Measurements from ENCODE around the gene MAP2K4. TPM values are rescaled to one million over a fixed set of nuclear protein-coding genes. Genes with fewer than 3 reads are reported as not detected.

Gene MAP2K4
- total RNA-seq, 2 donors from 2014 or later, result 49.0 to 54.6 TPM

DNA sequence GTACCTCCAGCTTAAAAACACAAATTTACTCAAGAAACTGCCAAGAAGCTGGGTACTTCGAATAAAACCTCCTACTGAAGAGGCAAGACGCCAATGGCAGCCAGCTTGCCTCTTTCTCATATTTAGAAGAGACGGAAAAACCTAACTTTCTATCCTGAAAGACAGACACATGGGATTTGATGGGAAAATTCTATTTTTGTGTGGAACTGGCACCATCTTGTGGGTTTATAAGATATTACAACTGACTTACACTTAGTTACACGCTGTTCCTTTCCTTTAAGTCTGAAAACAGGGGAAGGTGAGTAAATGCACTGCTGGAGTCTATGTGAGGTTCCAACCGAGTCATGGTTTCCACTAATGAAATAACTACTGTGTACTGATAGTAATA is 33.7 kb upstream of the MAP2K4 start:
- DNase-seq, result no peak
- peaks cover 41% of the 10 kb centered on the region for H3K9me3 Mint-ChIP-seq
- Histone ChIP-seq H3K4me3 (ENCODE audit: low read length) (peak overlapping the region; percentile 74), H3K9ac (ENCODE audit: extremely low read depth, low read length, poor library complexity, severe bottlenecking) (peak overlapping the region; percentile 44), H3K9me3 (ENCODE audit: control insufficient read depth, low read length) (peaks cover 45% of the 10 kb centered on the region), H3K27me3 (ENCODE audit: control insufficient read depth, insufficient read depth, low read length, poor library complexity, severe bottlenecking) (no peaks in the 10 kb centered on the region), H3K4me1 (ENCODE audit: control insufficient read depth, insufficient read depth, low read length) (peaks cover 8% of the 10 kb centered on the region), H3K36me3 (ENCODE audit: control insufficient read depth, insufficient read depth, low read length) (peaks cover 60% of the 10 kb centered on the region), H3K27ac (ENCODE audit: low read depth, low read length) (no peak overlapping the region)
- peaks cover 64% of the 10 kb centered on the region for H3K36me3 Mint-ChIP-seq (ENCODE audit: low read depth)
- no peaks in the 10 kb centered on the region for H3K27me3 Mint-ChIP-seq (ENCODE audit: insufficient read depth)
- peaks cover 52% of the 10 kb centered on the region for H3K4me1 Mint-ChIP-seq
- TF ChIP-seq, protein P1, sequence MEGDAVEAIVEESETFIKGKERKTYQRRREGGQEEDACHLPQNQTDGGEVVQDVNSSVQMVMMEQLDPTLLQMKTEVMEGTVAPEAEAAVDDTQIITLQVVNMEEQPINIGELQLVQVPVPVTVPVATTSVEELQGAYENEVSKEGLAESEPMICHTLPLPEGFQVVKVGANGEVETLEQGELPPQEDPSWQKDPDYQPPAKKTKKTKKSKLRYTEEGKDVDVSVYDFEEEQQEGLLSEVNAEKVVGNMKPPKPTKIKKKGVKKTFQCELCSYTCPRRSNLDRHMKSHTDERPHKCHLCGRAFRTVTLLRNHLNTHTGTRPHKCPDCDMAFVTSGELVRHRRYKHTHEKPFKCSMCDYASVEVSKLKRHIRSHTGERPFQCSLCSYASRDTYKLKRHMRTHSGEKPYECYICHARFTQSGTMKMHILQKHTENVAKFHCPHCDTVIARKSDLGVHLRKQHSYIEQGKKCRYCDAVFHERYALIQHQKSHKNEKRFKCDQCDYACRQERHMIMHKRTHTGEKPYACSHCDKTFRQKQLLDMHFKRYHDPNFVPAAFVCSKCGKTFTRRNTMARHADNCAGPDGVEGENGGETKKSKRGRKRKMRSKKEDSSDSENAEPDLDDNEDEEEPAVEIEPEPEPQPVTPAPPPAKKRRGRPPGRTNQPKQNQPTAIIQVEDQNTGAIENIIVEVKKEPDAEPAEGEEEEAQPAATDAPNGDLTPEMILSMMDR (conservative IDR thresholded peaks at IDR 0.05), result peak; percentile 82
- no peak overlapping the region for H3K4me3 Mint-ChIP-seq
- 27 to 54% methylated on average over 4 to 5 of the region's 5 CpGs for WGBS, 2 experiments (ENCODE audit: insufficient coverage in 1 of 2, insufficient read length in 1 of 2)
- peak overlapping the region; percentile 78 for H3K27ac Mint-ChIP-seq

DNA sequence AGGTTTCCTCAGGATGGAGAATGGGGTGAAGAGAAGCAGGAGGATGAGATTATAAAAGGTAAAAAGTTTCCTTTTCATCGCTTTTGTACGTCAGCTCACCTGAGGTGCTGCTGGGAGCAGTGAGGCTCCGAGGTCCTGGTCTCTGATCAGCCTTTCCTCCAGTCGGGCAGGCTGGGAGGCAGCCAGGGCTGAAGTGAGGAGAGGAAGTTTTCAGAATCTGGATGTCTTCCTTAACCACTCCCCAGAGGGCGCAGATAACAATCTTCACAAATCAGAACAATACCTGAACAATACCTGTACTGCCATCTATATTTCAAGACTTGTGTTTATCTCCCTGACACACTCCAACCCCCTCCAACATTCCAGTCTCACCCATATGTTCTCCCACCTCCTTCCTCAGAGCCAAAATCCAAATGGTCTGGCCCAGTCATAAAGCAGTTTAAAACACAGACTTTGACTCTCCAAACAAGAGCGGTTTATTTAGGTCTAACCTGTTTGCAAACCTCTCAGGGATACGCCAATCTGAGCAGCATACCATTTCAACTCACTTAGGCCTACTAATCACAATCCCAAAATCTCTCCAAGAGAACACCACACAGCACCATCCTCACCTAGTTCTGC is 30.2 kb upstream of the MAP2K4 start:
- Histone ChIP-seq H3K27me3 (ENCODE audit: control insufficient read depth, insufficient read depth, low read length, poor library complexity, severe bottlenecking) (no peaks in the 10 kb centered on the region), H3K9me3 (ENCODE audit: control insufficient read depth, low read length) (peaks cover 10% of the 10 kb centered on the region), H3K36me3 (ENCODE audit: control insufficient read depth, insufficient read depth, low read length) (peaks cover 26% of the 10 kb centered on the region), H3K4me3 (ENCODE audit: low read length) (no peak overlapping the region), H3K27ac (ENCODE audit: low read depth, low read length) (no peak overlapping the region), H3K4me1 (ENCODE audit: control insufficient read depth, insufficient read depth, low read length) (peaks cover 8% of the 10 kb centered on the region), H3K9ac (ENCODE audit: extremely low read depth, low read length, poor library complexity, severe bottlenecking) (no peak overlapping the region)
- peaks cover 51% of the 10 kb centered on the region for H3K36me3 Mint-ChIP-seq (ENCODE audit: low read depth)
- DNase-seq, result no peak
- H3K4me1 Mint-ChIP-seq, result peaks cover 49% of the 10 kb centered on the region
- WGBS, 2 experiments (ENCODE audit: insufficient coverage in 1 of 2, insufficient read length in 1 of 2), result 90 to 92% methylated on average over 7 of the region's 7 CpGs
- peak overlapping the region; percentile 19 for H3K27ac Mint-ChIP-seq
- TF ChIP-seq, protein P1 (conservative IDR thresholded peaks at IDR 0.05), result no peak
- H3K27me3 Mint-ChIP-seq (ENCODE audit: insufficient read depth), result no peaks in the 10 kb centered on the region
- H3K4me3 Mint-ChIP-seq, result no peak overlapping the region
- peaks cover 10% of the 10 kb centered on the region for H3K9me3 Mint-ChIP-seq

GRCh38 chr17:11991461-11991860 is 29.2 kb upstream of the MAP2K4 start:
- peak; percentile 91 for DNase-seq
- Histone ChIP-seq H3K9ac (ENCODE audit: extremely low read depth, low read length, poor library complexity, severe bottlenecking) (no peak overlapping the region), H3K4me3 (ENCODE audit: low read length) (no peak overlapping the region), H3K9me3 (ENCODE audit: control insufficient read depth, low read length) (peaks cover 5% of the 10 kb centered on the region), H3K4me1 (ENCODE audit: control insufficient read depth, insufficient read depth, low read length) (peaks cover 8% of the 10 kb centered on the region), H3K27ac (ENCODE audit: low read depth, low read length) (no peak overlapping the region), H3K27me3 (ENCODE audit: control insufficient read depth, insufficient read depth, low read length, poor library complexity, severe bottlenecking) (no peaks in the 10 kb centered on the region), H3K36me3 (ENCODE audit: control insufficient read depth, insufficient read depth, low read length) (peaks cover 22% of the 10 kb centered on the region)
- WGBS, 2 experiments (ENCODE audit: insufficient coverage in 1 of 2, insufficient read length in 1 of 2), result 50 to 54% methylated on average over 2 to 4 of the region's 4 CpGs
- Mint-ChIP-seq H3K4me1 (peaks cover 46% of the 10 kb centered on the region), H3K27ac (peak overlapping the region; percentile 19), H3K4me3 (no peak overlapping the region), H3K36me3 (ENCODE audit: low read depth) (peaks cover 43% of the 10 kb centered on the region), H3K27me3 (ENCODE audit: insufficient read depth) (no peaks in the 10 kb centered on the region), H3K9me3 (peaks cover 3% of the 10 kb centered on the region)
- TF ChIP-seq, protein P1 (conservative IDR thresholded peaks at IDR 0.05), result no peak
